GM12864 (cell line): Measurements from ENCODE around the gene PGS1.

Source experiments
- DNase-seq: peaks from one replicate; pipeline ENCODE4 v3.0.0-alpha.2; 2011; ENCODE audit warnings: low read depth
- H3K4me3 ChIP-seq: 2 replicates; pipeline ENCODE4 v1.5.1; 2011; ENCODE audit warnings: mild to moderate bottlenecking, low read depth, low read length, control low read depth
- CTCF ChIP-seq: IDR thresholded peaks from 2 replicates; pipeline ENCODE4 v1.5.1; 2011; ENCODE audit warnings: low read depth, mild to moderate bottlenecking, moderate library complexity, low read length, control low read depth, inconsistent platforms; ENCODE audit errors: missing control alignments

Gene PGS1

GRCh38 chr17:78366109-78366848 is 12.2 kb upstream of the PGS1 start:
- no peak for TF ChIP-seq CTCF
- no peak overlapping the region for H3K4me3 ChIP-seq
- DNase-seq = no peak

- no peak for DNase-seq
- H3K4me3 ChIP-seq = no peak overlapping the region
- no peak for TF ChIP-seq CTCF
Measured at GRCh38 chr17:78367193-78367592, 11.3 kb upstream of the PGS1 start.

- H3K4me3 ChIP-seq = no peak overlapping the region
- no peak for DNase-seq
- TF ChIP-seq CTCF = no peak
Measured at GRCh38 chr17:78368348-78368747, 10.1 kb upstream of the PGS1 start.

- no peak for DNase-seq
- H3K4me3 ChIP-seq = no peak overlapping the region
- TF ChIP-seq CTCF = no peak
Measured at GRCh38 chr17:78368854-78369495, 9.5 kb upstream of the PGS1 start.

- no peak overlapping the region for H3K4me3 ChIP-seq
- no peak for TF ChIP-seq CTCF
- DNase-seq = no peak
Measured at GRCh38 chr17:78369791-78370381, 8.6 kb upstream of the PGS1 start.

GRCh38 chr17:78371056-78371455 is 7.4 kb upstream of the PGS1 start:
- DNase-seq = no peak
- no peak for TF ChIP-seq CTCF
- no peak overlapping the region for H3K4me3 ChIP-seq
